Ovary (tissue), 9 donors: Measurements from ENCODE around the gene DNAH17. TPM values are rescaled to one million over a fixed set of nuclear protein-coding genes. Genes with fewer than 3 reads are reported as not detected.

ENCODE experiments used
- DNase-seq, 5 donors: peaks; one replicate each; pipeline ENCODE4 v3.0.0-alpha.2; 2019 to 2020
- H3K27ac ChIP-seq, 2 donors: fragments of 200-600 bp; one replicate each; pipeline versions ENCODE4 v1.5.1 to v1.8.0; 2019 to 2022
- H3K27me3 ChIP-seq: fragments of 200-600 bp; one replicate; pipeline ENCODE4 v1.8.0; 2022
- H3K36me3 ChIP-seq: fragments of 200-600 bp; sonication (generic); one replicate; pipeline ENCODE4 v1.5.1; 2019
- H3K4me1 ChIP-seq: one replicate; pipeline ENCODE4 v1.8.1; 2013; ENCODE audit warnings: mild to moderate bottlenecking, moderate library complexity; ENCODE audit not compliant: insufficient read depth
- H3K4me3 ChIP-seq: fragments of 200-600 bp; sonication (generic); one replicate; pipeline ENCODE4 v1.5.1; 2017
- H3K9me3 ChIP-seq, 2 donors: fragments of 200-600 bp in 1 of 2; sonication (generic) in 1 of 2; one replicate each; pipeline versions ENCODE4 v1.5.1 to v1.8.1; 2013 to 2019; ENCODE audit warnings: mild to moderate bottlenecking in 1 of 2, moderate library complexity in 1 of 2
- EP300 ChIP-seq: sonication (generic); formaldehyde crosslinking; IDR thresholded peaks from one replicate; pipeline ENCODE4 v1.6.1; 2017; ENCODE audit warnings: antibody characterized with exemption
- POLR2A ChIP-seq: fragments of 450-650 bp; IDR thresholded peaks from one replicate; pipeline ENCODE4 v1.6.1; 2017; ENCODE audit warnings: antibody characterized with exemption, mild to moderate bottlenecking, moderate library complexity
- WGBS, 3 donors: extraction: QIAGEN DNeasy Blood & Tissue Kit in 1 of 3; methylation state at CpG; one replicate each; pipeline versions ENCODE4 v1.1.5 to v1.1.7; 2013 to 2017; 5-methylcytosine and 5-hydroxymethylcytosine counted together
- intact Hi-C, 4 donors: fragments of 100-400 bp; cut with DNase I; formaldehyde crosslinking; loops; one replicate each; pipeline versions ENCODE4 v1.11.0 to v1.15.1; 2022 to 2023
- polyA plus RNA-seq, 2 donors: library from polyadenylated mRNA; stranded (reverse); fragments of 200-250 nt in 1 of 2; fragments of 350-450 nt in 1 of 2; fragmentation: Illumina TruSeq in 1 of 2; extraction: RNeasy Lipid Tissue Mini Kit (QIAGEN cat#74804) in 1 of 2; gene quantifications; one replicate each; pipeline ENCODE4 v1.2.3, GENCODE V29; 2013 to 2014
- total RNA-seq, 7 donors: library from RNA; depleted of rRNA in 2 of 7; stranded (reverse); fragments of >200 nt in 2 of 7; fragmentation: NEBNext Ultra II Directional in 3 of 7; extraction: Animal tissue kit (Norgen Biotek cat#: 25700) in 3 of 7; gene quantifications; one replicate each; pipeline versions ENCODE4 v1.1.0 to v1.2.4, GENCODE V29; 2016 to 2023
- TF ChIP-seq, protein P1 (sequence below), 3 donors: fragments of 450-650 bp in 2 of 3; fragments of 200-600 bp in 1 of 3; IDR thresholded peaks; one replicate each; pipeline versions ENCODE4 v1.5.1 to v1.8.0; 2016 to 2022; ENCODE audit warnings: antibody characterized with exemption in 3 of 3, mild to moderate bottlenecking in 1 of 3
- donor health status: DM: no; HTN: no; CAD: no; lungs with moderate emphysema.
- donor health status: DM: no; HTN: no; CAD: no.
- donor health status: Bipolar disorder and iron deficiency.
- donor health status: DM: yes; HTN: yes; CAD: no.
- donor health status: DM: no; HTN: no; CAD: no.
- donor health status: DM: yes; HTN: yes; CAD: no.

Gene DNAH17
- total and polyA plus RNA-seq, 9 donors: 0.07 to 0.25 (median 0.12) TPM; not detected in 6

DNA sequence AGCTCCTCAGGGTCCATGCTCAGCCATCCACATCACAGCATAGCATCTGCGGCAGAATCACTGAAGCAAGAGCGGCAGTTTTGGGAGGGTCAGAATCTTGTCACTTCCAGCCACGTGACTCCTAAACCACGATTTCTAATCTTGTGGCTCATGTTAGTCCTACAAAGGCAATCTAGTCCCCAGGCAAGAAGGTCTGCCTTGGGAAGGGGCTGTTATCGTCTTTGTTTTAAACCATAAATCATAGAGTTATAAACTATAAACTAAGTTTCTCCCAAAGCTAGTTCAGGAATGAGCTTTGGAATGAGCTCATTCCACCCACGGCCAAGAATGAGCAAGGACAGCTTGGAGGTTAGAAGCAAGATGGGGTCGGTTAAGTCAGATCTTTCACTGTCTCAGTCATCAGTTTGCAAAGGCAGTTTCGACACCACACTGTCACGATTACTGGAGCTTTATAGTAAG, 20.8 kb upstream of the DNAH17 start:
- intact Hi-C loops: no loop called here
- 16 to 27% (median 20%) methylated on average over 9 of the region's 9 CpGs for WGBS, 3 donors
- H3K4me3 ChIP-seq: no peak overlapping the region
- H3K36me3 ChIP-seq: no peaks in the 10 kb centered on the region
- no peaks in the 10 kb centered on the region for H3K27me3 ChIP-seq
- no peaks in the 10 kb centered on the region for H3K4me1 ChIP-seq
- no peak for DNase-seq
- no peak overlapping the region for H3K27ac ChIP-seq
- TF ChIP-seq, protein P1, sequence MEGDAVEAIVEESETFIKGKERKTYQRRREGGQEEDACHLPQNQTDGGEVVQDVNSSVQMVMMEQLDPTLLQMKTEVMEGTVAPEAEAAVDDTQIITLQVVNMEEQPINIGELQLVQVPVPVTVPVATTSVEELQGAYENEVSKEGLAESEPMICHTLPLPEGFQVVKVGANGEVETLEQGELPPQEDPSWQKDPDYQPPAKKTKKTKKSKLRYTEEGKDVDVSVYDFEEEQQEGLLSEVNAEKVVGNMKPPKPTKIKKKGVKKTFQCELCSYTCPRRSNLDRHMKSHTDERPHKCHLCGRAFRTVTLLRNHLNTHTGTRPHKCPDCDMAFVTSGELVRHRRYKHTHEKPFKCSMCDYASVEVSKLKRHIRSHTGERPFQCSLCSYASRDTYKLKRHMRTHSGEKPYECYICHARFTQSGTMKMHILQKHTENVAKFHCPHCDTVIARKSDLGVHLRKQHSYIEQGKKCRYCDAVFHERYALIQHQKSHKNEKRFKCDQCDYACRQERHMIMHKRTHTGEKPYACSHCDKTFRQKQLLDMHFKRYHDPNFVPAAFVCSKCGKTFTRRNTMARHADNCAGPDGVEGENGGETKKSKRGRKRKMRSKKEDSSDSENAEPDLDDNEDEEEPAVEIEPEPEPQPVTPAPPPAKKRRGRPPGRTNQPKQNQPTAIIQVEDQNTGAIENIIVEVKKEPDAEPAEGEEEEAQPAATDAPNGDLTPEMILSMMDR (IDR thresholded peaks at IDR 0.05): no peak
- TF ChIP-seq EP300: no peak
- no peak for TF ChIP-seq POLR2A
- no peaks in the 10 kb centered on the region for H3K9me3 ChIP-seq

DNA sequence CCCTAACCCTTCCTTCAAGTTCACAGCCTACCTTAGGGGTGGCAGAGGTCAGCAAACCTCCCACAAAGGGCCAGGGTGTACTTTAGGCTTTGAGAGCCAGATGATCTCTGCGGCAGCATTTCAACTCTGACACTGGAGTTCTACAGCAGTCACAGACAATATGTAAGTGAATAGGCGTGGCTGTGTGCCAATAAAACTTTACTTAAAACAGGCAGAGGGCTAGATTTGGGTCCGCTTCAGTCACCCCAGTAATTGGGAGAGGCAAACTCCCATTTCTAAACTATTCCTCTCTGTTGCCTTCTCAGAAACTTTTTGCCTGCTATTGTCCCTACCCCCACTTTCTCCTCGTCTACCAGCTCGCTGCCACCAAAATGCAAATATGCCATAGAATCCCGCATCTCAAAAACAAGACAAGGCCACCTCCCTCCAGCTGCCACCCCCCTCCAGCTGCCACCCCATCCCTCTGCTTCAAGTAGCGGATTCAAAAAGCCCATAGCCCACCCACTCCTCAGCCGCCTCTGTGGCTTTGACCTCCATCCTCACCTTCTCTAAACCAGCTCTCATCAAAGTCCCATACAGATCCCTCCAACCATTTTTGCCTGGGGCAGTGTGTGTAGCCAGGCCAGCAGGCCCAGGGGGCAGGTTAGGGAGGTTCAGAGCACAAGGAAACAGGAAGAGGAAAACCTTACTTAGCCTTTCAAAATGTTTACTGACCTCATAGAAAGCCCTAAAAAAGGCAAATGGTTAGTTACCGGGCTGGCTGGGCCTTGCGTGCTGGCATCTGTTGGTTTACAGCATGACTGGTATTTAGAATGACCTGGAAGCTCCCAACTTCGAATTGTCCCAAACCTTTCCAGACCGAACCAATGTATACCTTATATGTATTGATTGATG, 19.9 kb upstream of the DNAH17 start:
- no peaks in the 10 kb centered on the region for H3K4me1 ChIP-seq
- H3K4me3 ChIP-seq: no peak overlapping the region
- no peaks in the 10 kb centered on the region for H3K36me3 ChIP-seq
- H3K27ac ChIP-seq: no peak overlapping the region
- no peak for DNase-seq
- H3K9me3 ChIP-seq: no peaks in the 10 kb centered on the region
- H3K27me3 ChIP-seq: no peaks in the 10 kb centered on the region
- 90 to 94% (median 91%) methylated on average over 12 of the region's 12 CpGs for WGBS, 3 donors
- intact Hi-C loops: no loop called here
- TF ChIP-seq POLR2A (no peak), EP300 (no peak)
- TF ChIP-seq, protein P1 (IDR thresholded peaks at IDR 0.05): no peak

DNA sequence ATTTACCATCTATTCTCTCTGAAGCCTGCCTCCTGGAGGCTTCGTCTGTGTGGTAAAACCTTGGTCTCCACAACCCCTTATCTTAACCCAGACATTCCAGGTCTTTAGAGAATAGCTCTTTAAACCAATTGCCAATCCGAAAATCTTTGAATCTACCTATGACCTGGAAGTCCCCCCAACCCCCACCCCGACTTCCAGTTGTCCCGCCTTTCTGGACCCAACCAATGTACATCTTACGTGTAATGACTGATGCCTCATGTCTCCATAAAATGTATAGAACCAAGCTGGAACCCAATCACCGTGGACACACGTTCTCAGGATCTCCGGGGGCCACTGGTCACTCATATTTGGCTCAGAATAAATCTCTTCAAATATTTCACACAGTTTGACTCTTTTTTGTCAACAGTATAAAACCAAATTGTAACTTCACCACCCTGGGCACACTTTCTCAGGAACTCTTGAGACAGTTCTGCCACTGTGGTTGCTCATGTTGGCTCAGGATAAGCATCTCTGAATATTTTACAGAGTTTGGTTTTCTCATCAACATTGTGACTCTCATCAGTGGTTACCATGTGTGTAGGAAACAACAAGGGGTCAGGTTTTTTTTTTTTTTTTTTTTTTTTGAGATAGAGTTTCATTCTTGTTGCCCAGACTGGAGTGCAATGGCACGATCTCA, 18.1 kb upstream of the DNAH17 start:
- H3K36me3 ChIP-seq: no peaks in the 10 kb centered on the region
- TF ChIP-seq POLR2A: no peak
- no peak for TF ChIP-seq EP300
- TF ChIP-seq, protein P1 (IDR thresholded peaks at IDR 0.05): no peak
- intact Hi-C loops: no loop called here
- no peaks in the 10 kb centered on the region for H3K4me1 ChIP-seq
- 92 to 95% (median 94%) methylated on average over 9 of the region's 9 CpGs for WGBS, 3 donors
- DNase-seq: no peak
- no peaks in the 10 kb centered on the region for H3K9me3 ChIP-seq
- H3K27ac ChIP-seq: no peak overlapping the region
- no peaks in the 10 kb centered on the region for H3K27me3 ChIP-seq
- no peak overlapping the region for H3K4me3 ChIP-seq

DNA sequence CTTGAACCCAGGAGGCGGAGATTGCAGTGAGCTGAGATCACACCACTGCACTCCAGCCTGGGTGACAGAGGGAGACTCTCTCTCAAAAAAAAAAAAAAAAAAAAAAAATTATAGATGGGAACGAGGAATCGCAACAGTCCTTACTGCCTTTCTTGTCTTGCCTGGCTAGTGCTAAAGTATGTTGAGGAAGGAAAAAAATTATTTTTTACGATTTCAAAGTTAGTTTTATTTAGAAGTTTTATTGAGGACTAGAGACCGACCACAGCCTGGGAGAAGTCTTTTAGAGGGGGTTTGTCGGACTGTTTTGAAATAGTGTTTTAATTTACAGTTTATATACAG, 15.8 kb upstream of the DNAH17 start:
- H3K4me3 ChIP-seq: no peak overlapping the region
- no peak for DNase-seq
- intact Hi-C loops: no loop called here
- no peaks in the 10 kb centered on the region for H3K36me3 ChIP-seq
- no peaks in the 10 kb centered on the region for H3K27me3 ChIP-seq
- no peak for TF ChIP-seq EP300
- no peak for TF ChIP-seq POLR2A
- TF ChIP-seq, protein P1 (IDR thresholded peaks at IDR 0.05): no peak
- no peaks in the 10 kb centered on the region for H3K9me3 ChIP-seq
- 87% methylated on average over 6 of the region's 6 CpGs for WGBS, 3 donors
- H3K27ac ChIP-seq: no peak overlapping the region
- H3K4me1 ChIP-seq: no peaks in the 10 kb centered on the region
